GM12878 (cell line): Measurements from ENCODE around the gene EPHA7. TPM values are rescaled to one million over a fixed set of nuclear protein-coding genes. Genes with fewer than 3 reads are reported as not detected.

Source experiments
- ATAC-seq: fragments of 200-7000 bp; cut with Tn5 transposase; 3 replicates; pipeline ENCODE4 v1.9.1; 2020; ENCODE audit warnings: mild to moderate bottlenecking, moderate library complexity
- BruUV-seq: library from RNA; stranded (reverse); fragments of 400-500 nt; replicated peaks from 2 replicates; lab custom pipeline; 2021; lab: Mats Ljungman, UMichigan
- CTCF ChIA-PET: fragments of 300-600 bp; sonication (Branson Sonifier 250); formaldehyde crosslinking; extraction: SDS; loops from one replicate; lab custom pipeline; 2021; ENCODE audit warnings: inconsistent platforms; lab: Yijun Ruan, JAX
- POLR2A ChIA-PET: fragments of 350-600 bp; formaldehyde crosslinking; extraction: SDS; loops from one replicate; lab custom pipeline; 2021; ENCODE audit warnings: inconsistent platforms; lab: Charles Lee
- RAD21 ChIA-PET: fragments of 300-600 bp; sonication (Branson Sonifier 250); formaldehyde crosslinking; loops from one replicate; lab custom pipeline; 2023; ENCODE audit warnings: antibody characterized with exemption; ENCODE audit not compliant: unreplicated experiment; lab: Charles Lee
- SMC1A ChIA-PET: fragments of 300-600 bp; sonication (Branson Sonifier 250); formaldehyde crosslinking; loops from one replicate; lab custom pipeline; 2023; ENCODE audit not compliant: unreplicated experiment, uncharacterized antibody; lab: Charles Lee
- DNase-seq: peaks from one replicate; pipeline ENCODE4 v3.0.0-alpha.2; 2011; ENCODE audit warnings: low read depth, low spot score
- FAIRE-seq: peaks from 3 replicates; lab custom pipeline; 2011; peaks lifted over from hg19 to GRCh38; lab: Jason Lieb, UNC
- H2AFZ ChIP-seq: 2 replicates; pipeline ENCODE4 v1.6.0; 2011; ENCODE audit warnings: low read depth, low read length, control low read depth; ENCODE audit not compliant: control insufficient read depth
- H3K27ac ChIP-seq: 2 replicates; pipeline ENCODE4 v1.5.1; 2011; ENCODE audit warnings: control low read depth; ENCODE audit not compliant: control insufficient read depth, insufficient read depth
- H3K27me3 ChIP-seq, 2 experiments: replicated peaks in 1 of 2; 2 replicates each; pipeline versions ENCODE4 v1.6.0 to v1.6.1; 2011; ENCODE audit warnings: low read length in 1 of 2; ENCODE audit not compliant: control insufficient read depth in 2 of 2, insufficient read depth in 2 of 2
- H3K36me3 ChIP-seq, 2 experiments: 2 replicates each; pipeline ENCODE4 v1.5.1; 2011; ENCODE audit warnings: low read length in 1 of 2; ENCODE audit not compliant: control insufficient read depth in 2 of 2, insufficient read depth in 2 of 2
- H3K4me1 ChIP-seq: 2 replicates; pipeline ENCODE4 v1.6.1; 2011; ENCODE audit warnings: mild to moderate bottlenecking, low read length, moderate library complexity, mixed read lengths; ENCODE audit not compliant: control insufficient read depth, insufficient read depth
- H3K4me2 ChIP-seq: 2 replicates; pipeline ENCODE4 v1.6.0; 2011; ENCODE audit warnings: control low read depth; ENCODE audit not compliant: control insufficient read depth, insufficient read depth
- H3K4me3 ChIP-seq: fragments of 200-600 bp; sonication (generic); 2 replicates; pipeline ENCODE4 v1.5.1; 2016
- H3K79me2 ChIP-seq: 2 replicates; pipeline ENCODE4 v1.6.0; 2011; ENCODE audit warnings: low read length; ENCODE audit not compliant: control insufficient read depth, insufficient read depth
- H3K9ac ChIP-seq: 2 replicates; pipeline ENCODE4 v1.8.0; 2011; ENCODE audit warnings: low read length, control low read depth, mixed read lengths; ENCODE audit not compliant: control insufficient read depth, insufficient read depth
- H3K9me3 ChIP-seq: replicated peaks from 3 replicates; pipeline ENCODE4 v1.5.1; 2011; ENCODE audit warnings: mild to moderate bottlenecking, low read length; ENCODE audit not compliant: control insufficient read depth, insufficient read depth
- H4K20me1 ChIP-seq: 2 replicates; pipeline ENCODE4 v1.6.0; 2011; ENCODE audit not compliant: control insufficient read depth, insufficient read depth
- BCL11A ChIP-seq: IDR thresholded peaks from 2 replicates; pipeline ENCODE4 v1.6.1; 2011; ENCODE audit warnings: low read depth, low read length
- BCLAF1 ChIP-seq: fragments of 450-650 bp; IDR thresholded peaks from 2 replicates; pipeline ENCODE4 v1.6.1; 2017; ENCODE audit warnings: antibody characterized with exemption, mild to moderate bottlenecking, moderate library complexity
- BHLHE40 ChIP-seq, 2 experiments: fragments of 450-650 bp in 1 of 2; IDR thresholded peaks; 2 replicates each; pipeline ENCODE4 v1.6.1; 2011 to 2017; ENCODE audit warnings: low read depth in 2 of 2, borderline replicate concordance in 1 of 2, improper control_type of control experiment in 1 of 2, low read length in 1 of 2, mild to moderate bottlenecking in 1 of 2
- CHD1 ChIP-seq: IDR thresholded peaks from 2 replicates; pipeline ENCODE4 v1.6.1; 2012; ENCODE audit warnings: low read depth, low read length, improper control_type of control experiment
- EZH2 ChIP-seq: IDR thresholded peaks from 2 replicates; pipeline ENCODE4 v1.6.1; 2012; ENCODE audit warnings: low read depth, mild to moderate bottlenecking, control low read depth, inconsistent platforms, low read length, borderline replicate concordance; ENCODE audit not compliant: control insufficient read depth
- HDAC2 ChIP-seq: fragments of 200-600 bp; sonication (generic); IDR thresholded peaks from 2 replicates; pipeline ENCODE4 v1.6.1; 2017
- JUNB ChIP-seq: IDR thresholded peaks from 2 replicates; pipeline ENCODE4 v1.6.1; 2016; ENCODE audit warnings: antibody characterized with exemption, mild to moderate bottlenecking
- POLR2AphosphoS5 ChIP-seq: IDR thresholded peaks from 2 replicates; pipeline ENCODE4 v1.6.1; 2011; ENCODE audit warnings: mild to moderate bottlenecking, low read length, inconsistent platforms
- RFX5 ChIP-seq: IDR thresholded peaks from 2 replicates; pipeline ENCODE4 v1.6.1; 2011; ENCODE audit warnings: low read depth, low read length, improper control_type of control experiment
- SMAD1 ChIP-seq: fragments of 450-650 bp; IDR thresholded peaks from 2 replicates; pipeline ENCODE4 v1.6.1; 2018; ENCODE audit warnings: mild to moderate bottlenecking, low read depth; ENCODE audit not compliant: partially characterized antibody
- SP1 ChIP-seq: IDR thresholded peaks from one replicate; pipeline ENCODE4 v1.6.1; 2011; ENCODE audit warnings: low read depth, low read length
- TBL1XR1 ChIP-seq: IDR thresholded peaks from 2 replicates; pipeline ENCODE4 v1.6.1; 2012; ENCODE audit warnings: low read depth, low read length, improper control_type of control experiment
- TCF12 ChIP-seq: IDR thresholded peaks from 2 replicates; pipeline ENCODE4 v1.6.1; 2011; ENCODE audit warnings: low read depth, mild to moderate bottlenecking, low read length
- USF2 ChIP-seq: IDR thresholded peaks from 2 replicates; pipeline ENCODE4 v1.6.1; 2011; ENCODE audit warnings: low read depth, low read length, improper control_type of control experiment, borderline replicate concordance
- WGBS: methylation state at CpG from one replicate; pipeline ENCODE4 v1.1.6; 2016; ENCODE audit warnings: low lambda C conversion rate; ENCODE audit not compliant: insufficient replicate concordance, insufficient coverage; ENCODE audit errors: missing lambda C conversion rate; 5-methylcytosine and 5-hydroxymethylcytosine counted together
- in situ Hi-C: fragments of 300-500 bp; cut with MboI; formaldehyde crosslinking; loops from 9 replicates; pipeline ENCODE4 v1.14.3; 2018; ENCODE audit warnings: mixed read lengths
- intact Hi-C: fragments of 100-400 bp; cut with micrococcal nuclease; formaldehyde crosslinking; loops from one replicate; pipeline ENCODE4 v1.14.2; 2022; ENCODE audit not compliant: unreplicated experiment
- polyA plus RNA-seq, 11 experiments: library from polyadenylated mRNA; depleted of rRNA in 4 of 11; unstranded in 6 of 11; stranded (reverse) in 5 of 11; fragments of >200 nt; fragmentation: Nextera tagmentation in 4 of 11; fragmentation: Illumina TruSeq in 1 of 11; extraction: Ambion mirVana in 4 of 11; extraction: Trizol in 1 of 11; gene quantifications; 1 replicate in 1 of 11; 2 replicates in 10 of 11; pipeline versions ENCODE4 v1.2.1 to v1.2.3, GENCODE V29; 2011 to 2016; ENCODE audit warnings: inconsistent platforms in 2 of 11, missing spikeins in 2 of 11, low read depth in 1 of 11
- total RNA-seq, 4 experiments: library from RNA; depleted of rRNA in 3 of 4; stranded (reverse); fragments of >200 nt in 3 of 4; fragmentation: Illumina TruSeq in 1 of 4; extraction: Trizol in 1 of 4; gene quantifications; 2 replicates each; pipeline versions ENCODE4 v1.2.1 to v1.2.3, GENCODE V29; 2013 to 2021
- TF ChIP-seq, protein P1 (sequence below): IDR thresholded peaks from 2 replicates; pipeline ENCODE4 v1.6.1; 2012; ENCODE audit warnings: low read depth, low read length, improper control_type of control experiment

The EPHA7 gene
- total and polyA plus RNA-seq, 10 of the 15 experiments (the other 5 are each of a cell fraction or from before 2014, with no cell fraction given), result not detected

DNA sequence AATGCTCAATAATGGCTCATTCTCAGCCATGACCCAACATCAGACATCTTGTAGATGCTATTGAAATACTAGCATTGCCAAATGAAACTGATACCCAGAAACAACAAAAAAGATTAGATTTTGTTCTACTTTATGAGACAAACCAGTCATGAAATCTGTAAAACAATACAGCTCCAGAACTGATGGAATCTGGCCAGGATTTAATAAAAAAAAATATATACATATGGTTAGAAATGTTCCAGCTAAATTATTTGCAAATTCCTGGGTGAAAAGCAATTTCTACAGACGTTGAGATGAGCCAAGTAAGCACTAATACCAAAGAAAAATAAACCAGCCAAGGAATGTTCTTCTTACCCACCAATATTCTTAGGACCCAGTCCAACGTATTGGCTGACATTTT lies 201.3 kb downstream of the EPHA7 start:
- ATAC-seq (no peak), DNase-seq (no peak), FAIRE-seq (no peak)
- Histone ChIP-seq H3K9ac (no peak overlapping the region), H3K4me1 (no peaks in the 10 kb centered on the region), H2AFZ (no peak overlapping the region), H4K20me1 (no peaks in the 10 kb centered on the region), H3K27ac (no peak overlapping the region), H3K4me3 (no peak overlapping the region), H3K9me3 (no peaks in the 10 kb centered on the region), H3K27me3 (no peaks in the 10 kb centered on the region), H3K36me3 (no peaks in the 10 kb centered on the region), H3K4me2 (no peak overlapping the region), H3K79me2 (no peaks in the 10 kb centered on the region)
- 0% methylated on average over 2 of the region's 2 CpGs for WGBS
- ChIA-PET SMC1A (no interaction called here), CTCF (no interaction called here), RAD21 (no interaction called here), POLR2A (no interaction called here)
- intact Hi-C loops (no loop called here), in situ Hi-C loops (no loop called here)
- no peak for TF ChIP-seq RFX5
- TF ChIP-seq JUNB, result no peak
- no peak for TF ChIP-seq CHD1
- TF ChIP-seq EZH2, result no peak
- no peak for TF ChIP-seq BHLHE40 (IDR thresholded peaks at IDR 0.05; ENCODE audit: borderline replicate concordance in 1 of 2, low read depth in 2 of 2, low read length in 1 of 2)
- TF ChIP-seq, protein P1, sequence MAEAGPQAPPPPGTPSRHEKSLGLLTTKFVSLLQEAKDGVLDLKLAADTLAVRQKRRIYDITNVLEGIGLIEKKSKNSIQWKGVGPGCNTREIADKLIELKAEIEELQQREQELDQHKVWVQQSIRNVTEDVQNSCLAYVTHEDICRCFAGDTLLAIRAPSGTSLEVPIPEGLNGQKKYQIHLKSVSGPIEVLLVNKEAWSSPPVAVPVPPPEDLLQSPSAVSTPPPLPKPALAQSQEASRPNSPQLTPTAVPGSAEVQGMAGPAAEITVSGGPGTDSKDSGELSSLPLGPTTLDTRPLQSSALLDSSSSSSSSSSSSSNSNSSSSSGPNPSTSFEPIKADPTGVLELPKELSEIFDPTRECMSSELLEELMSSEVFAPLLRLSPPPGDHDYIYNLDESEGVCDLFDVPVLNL, result no peak
- BruUV-seq, result no TSS peak

DNA sequence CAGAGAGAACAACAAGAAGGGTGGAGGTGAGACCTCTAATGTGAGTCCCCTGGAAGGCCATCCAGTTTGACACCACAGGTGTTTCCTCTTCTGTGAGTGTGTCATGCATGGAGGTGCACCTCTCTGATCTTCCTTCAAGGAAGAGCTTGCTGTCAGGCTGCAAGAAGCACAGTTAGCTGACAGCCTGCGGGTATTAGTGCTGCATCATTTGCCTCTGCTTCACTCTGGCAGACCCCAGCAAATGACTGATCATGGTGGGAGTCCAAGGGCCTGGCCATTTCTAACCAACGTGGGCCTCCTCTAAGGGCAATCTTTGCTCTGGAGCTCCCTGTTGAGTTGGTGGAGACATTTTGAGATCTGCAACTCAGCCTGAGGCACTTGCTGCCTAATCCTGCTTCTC lies 206.3 kb downstream of the EPHA7 start:
- ATAC-seq (no peak), FAIRE-seq (no peak), DNase-seq (no peak)
- ChIA-PET RAD21 (no interaction called here), CTCF (no interaction called here), SMC1A (interaction anchor here (0.6 kb wide), 1 partner anchor 48 kb away, joined by 3 read pairs; no protein-coding TSS in a partner anchor), POLR2A (no interaction called here)
- no peaks in the 10 kb centered on the region for H3K27me3 ChIP-seq
- no peaks in the 10 kb centered on the region for H3K79me2 ChIP-seq
- BruUV-seq, result no TSS peak
- H3K9me3 ChIP-seq, result no peaks in the 10 kb centered on the region
- 0% methylated on average over 2 of the region's 2 CpGs for WGBS
- no peak overlapping the region for H3K4me3 ChIP-seq
- intact Hi-C loops (no loop called here), in situ Hi-C loops (no loop called here)
- no peak overlapping the region for H3K4me2 ChIP-seq
- H3K4me1 ChIP-seq, result no peaks in the 10 kb centered on the region
- H3K27ac ChIP-seq, result no peak overlapping the region
- H4K20me1 ChIP-seq, result no peaks in the 10 kb centered on the region
- no peak overlapping the region for H2AFZ ChIP-seq
- H3K36me3 ChIP-seq, result no peaks in the 10 kb centered on the region
- no peak overlapping the region for H3K9ac ChIP-seq
- TF ChIP-seq SP1 (no peak), BCL11A (no peak), TBL1XR1 (no peak), TCF12 (no peak), HDAC2 (no peak), USF2 (no peak), BCLAF1 (no peak), SMAD1 (no peak), POLR2AphosphoS5 (no peak)
